Panc1 (cell line): ENCODE results near the gene PRKCB. TPM values are rescaled to one million over a fixed set of nuclear protein-coding genes. Genes with fewer than 3 reads are reported as not detected.

Experiments
- ATAC-seq: fragments of 200-7000 bp; cut with Tn5 transposase; 2 replicates; pipeline ENCODE4 v1.9.1; 2020; ENCODE audit warnings: mild to moderate bottlenecking, moderate library complexity
- BruUV-seq: library from RNA; stranded (reverse); fragments of 400-500 nt; replicated peaks from 2 replicates; lab custom pipeline; 2021; lab: Mats Ljungman, UMichigan
- CTCF ChIA-PET: fragments of 300-600 bp; sonication (Branson Sonifier 250); formaldehyde crosslinking; loops from one replicate; lab custom pipeline; 2022; ENCODE audit warnings: antibody characterized with exemption; lab: Charles Lee
- POLR2A ChIA-PET: fragments of 300-600 bp; sonication (Branson Sonifier 250); formaldehyde crosslinking; loops from one replicate; lab custom pipeline; 2022; ENCODE audit warnings: antibody characterized with exemption; lab: Charles Lee
- DNase-seq: peaks from one replicate; pipeline ENCODE4 v3.0.0-alpha.2; 2010; ENCODE audit warnings: low read depth, low spot score
- H3K27ac ChIP-seq: 2 replicates; pipeline ENCODE4 v1.5.1; 2011; ENCODE audit warnings: mild to moderate bottlenecking, low read length, inconsistent platforms
- H3K27me3 ChIP-seq: fragments of 200-500 bp; sonication (Bioruptor generic); 2 replicates; pipeline ENCODE4 v1.6.0; 2014; ENCODE audit warnings: low read length, inconsistent platforms; ENCODE audit not compliant: control insufficient read depth, insufficient read depth
- H3K36me3 ChIP-seq: fragments of 200-500 bp; sonication (Bioruptor generic); 2 replicates; pipeline ENCODE4 v1.5.1; 2014; ENCODE audit warnings: inconsistent platforms, mild to moderate bottlenecking, low read length, moderate library complexity; ENCODE audit not compliant: control insufficient read depth, insufficient read depth
- H3K4me1 ChIP-seq: 2 replicates; pipeline ENCODE4 v1.5.1; 2011; ENCODE audit warnings: inconsistent platforms, mild to moderate bottlenecking, low read length, moderate library complexity; ENCODE audit not compliant: control insufficient read depth, insufficient read depth
- H3K4me3 ChIP-seq, 2 experiments: 2 replicates each; pipeline ENCODE4 v1.5.1; 2011 to 2012; ENCODE audit warnings: low read depth in 2 of 2, low read length in 2 of 2, mild to moderate bottlenecking in 2 of 2, inconsistent platforms in 1 of 2, moderate library complexity in 1 of 2
- H3K9me3 ChIP-seq: fragments of 200-500 bp; sonication (Bioruptor generic); 2 replicates; pipeline ENCODE4 v1.5.1; 2014; ENCODE audit warnings: low read depth, mild to moderate bottlenecking, inconsistent platforms, low read length, moderate library complexity; ENCODE audit not compliant: control insufficient read depth, insufficient read depth
- CTCF ChIP-seq: fragments of 450-650 bp; IDR thresholded peaks from 2 replicates; pipeline ENCODE4 v1.5.1; 2017; ENCODE audit warnings: mild to moderate bottlenecking
- POLR2AphosphoS5 ChIP-seq: IDR thresholded peaks from 2 replicates; pipeline ENCODE4 v1.6.1; 2012; ENCODE audit warnings: mild to moderate bottlenecking, low read depth, low read length, moderate library complexity
- REST ChIP-seq, 2 experiments: IDR thresholded peaks; 2 replicates each; pipeline ENCODE4 v1.6.1; 2011 to 2012; ENCODE audit warnings: low read depth in 2 of 2, control low read depth in 1 of 2, low read length in 1 of 2, mild to moderate bottlenecking in 1 of 2, moderate library complexity in 1 of 2; ENCODE audit not compliant: insufficient read depth in 1 of 2
- SIN3A ChIP-seq: IDR thresholded peaks from 2 replicates; pipeline ENCODE4 v1.6.1; 2012; ENCODE audit warnings: low read depth, mild to moderate bottlenecking, low read length, moderate library complexity, borderline replicate concordance; ENCODE audit not compliant: insufficient read depth
- TCF7L2 ChIP-seq: IDR thresholded peaks from 2 replicates; pipeline ENCODE4 v1.6.1; 2011; ENCODE audit warnings: mild to moderate bottlenecking, low read depth, low read length, inconsistent platforms
- in situ Hi-C: cut with HindIII; loops from 2 replicates; pipeline ENCODE4 v1.10.0; 2016; ENCODE audit warnings: low sequenced_read_pairs, low pct_unique_long_range_greater_than_20kb
- intact Hi-C: fragments of 100-400 bp; cut with micrococcal nuclease; formaldehyde crosslinking; loops from one replicate; pipeline ENCODE4 v1.10.0; 2022; ENCODE audit not compliant: unreplicated experiment
- total RNA-seq: library from RNA; stranded (reverse); gene quantifications from one replicate; pipeline ENCODE4 v1.2.1, GENCODE V29; 2021; ENCODE audit not compliant: unreplicated experiment

PRKCB gene
- total RNA-seq, 1 experiment from 2014 or later, result 0.41 TPM

DNA sequence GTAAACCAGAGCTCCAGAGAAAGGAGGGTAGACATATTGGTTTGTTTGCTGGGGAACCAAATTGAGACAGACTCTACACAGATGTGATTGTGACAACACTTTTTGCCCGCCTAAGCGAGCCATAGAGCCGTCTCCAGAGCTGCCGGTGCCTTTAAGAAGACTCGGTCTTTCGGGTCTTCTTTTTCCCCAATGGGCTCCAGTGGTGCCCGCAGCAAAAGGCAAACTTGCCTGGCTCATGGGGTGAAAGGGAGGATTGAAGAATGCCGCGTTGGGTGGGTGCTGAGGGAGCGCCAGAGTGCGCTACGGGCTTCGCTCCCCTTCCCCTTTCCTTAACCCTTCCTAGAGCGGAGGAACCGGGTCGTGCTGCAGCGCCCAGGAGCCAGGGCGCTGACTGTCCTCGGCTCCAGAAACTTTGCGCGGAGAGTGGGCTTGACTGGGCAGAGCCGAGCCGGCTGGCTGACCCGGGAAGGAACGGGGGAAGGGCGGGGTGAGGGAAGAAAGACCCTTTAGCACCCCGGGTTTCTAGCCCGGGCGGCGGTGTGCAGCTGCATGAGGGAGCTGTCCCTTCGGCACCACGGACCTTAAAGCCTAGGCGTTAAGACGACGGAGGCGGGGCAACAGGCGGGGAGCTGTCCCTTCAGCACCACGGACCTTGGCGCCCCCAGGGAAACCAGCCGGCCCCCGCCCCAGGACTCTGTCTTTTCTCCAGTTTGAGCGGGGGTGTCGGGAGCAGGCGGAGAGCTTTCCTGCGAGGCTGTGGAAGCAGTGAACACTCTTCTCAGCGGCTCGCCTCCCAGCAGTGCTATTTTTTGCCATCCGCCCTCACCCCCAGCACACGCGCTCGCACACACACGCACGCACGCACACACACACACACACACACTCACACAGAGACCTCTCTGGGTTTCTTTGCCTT is 419.9 kb downstream of the PRKCB start, which contains the start of gene CACNG3:
Gene CACNG3, plus strand, starts transcription at position 880 of the 916 bp plus-strand sequence. CDS start 420 bp downstream, outside the sequence.
- intact Hi-C loops (loop anchor here (10.0 kb wide), 1 partner anchor 249 kb away; no protein-coding TSS in a partner anchor), in situ Hi-C loops (no loop called here)
- Histone ChIP-seq H3K36me3 (no peaks in the 10 kb centered on the region), H3K27me3 (peaks cover 13% of the 10 kb centered on the region), H3K4me1 (no peaks in the 10 kb centered on the region), H3K9me3 (no peaks in the 10 kb centered on the region), H3K27ac (no peak within 1 kb of the TSS), H3K4me3 (no peak within 1 kb of the TSS)
- ChIA-PET CTCF (interaction anchor here (0.7 to 1.0 kb wide), 2 partner anchors 249 to 262 kb away, joined by 3 read pairs; no protein-coding TSS in a partner anchor), POLR2A (no interaction called here)
- no TSS peak for BruUV-seq
- DNase-seq (no peak), ATAC-seq (no peak)
- TF ChIP-seq SIN3A (no peak), REST (IDR thresholded peaks at IDR 0.05; ENCODE audit: insufficient read depth in 1 of 2, low read depth in 2 of 2, low read length in 1 of 2) (peak; percentile 79 to 83)

DNA sequence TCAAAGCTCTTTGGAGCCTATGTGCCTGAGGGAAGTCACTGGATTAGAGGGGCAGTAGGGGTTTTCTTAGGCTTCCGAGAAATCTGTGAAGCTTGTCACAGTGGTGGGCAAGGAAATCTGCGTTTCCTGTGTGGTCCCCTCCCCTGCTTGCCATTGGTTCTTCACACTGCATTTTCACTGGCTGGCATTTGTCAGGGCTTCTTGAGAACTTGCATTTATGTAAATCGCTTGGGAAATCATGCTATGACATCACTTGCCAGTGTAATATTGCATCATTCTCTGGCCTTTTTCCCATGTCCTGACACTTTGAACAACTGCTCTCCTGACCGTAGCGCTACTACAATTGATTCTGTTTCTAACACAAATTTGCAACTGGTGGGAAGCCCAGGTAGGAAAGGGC is 422.2 kb downstream of the PRKCB start:
- ChIA-PET CTCF (no interaction called here), POLR2A (no interaction called here)
- intact Hi-C loops (loop anchor here (10.0 kb wide), 1 partner anchor 247 kb away; no protein-coding TSS in a partner anchor), in situ Hi-C loops (no loop called here)
- DNase-seq (no peak), ATAC-seq (no peak)
- no TSS peak for BruUV-seq
- H3K4me1 ChIP-seq, result no peaks in the 10 kb centered on the region
- no peaks in the 10 kb centered on the region for H3K9me3 ChIP-seq
- no peak overlapping the region for H3K4me3 ChIP-seq
- no peak overlapping the region for H3K27ac ChIP-seq
- no peak for TF ChIP-seq TCF7L2
- TF ChIP-seq REST (IDR thresholded peaks at IDR 0.05; ENCODE audit: insufficient read depth in 1 of 2, low read depth in 2 of 2, low read length in 1 of 2), result no peak
- no peak for TF ChIP-seq CTCF
- no peak for TF ChIP-seq SIN3A
- no peak for TF ChIP-seq POLR2AphosphoS5
- H3K36me3 ChIP-seq, result no peaks in the 10 kb centered on the region
- H3K27me3 ChIP-seq, result peaks cover 20% of the 10 kb centered on the region
